Epithelial cell of esophagus (primary cell): Measurements from ENCODE around the gene CARMIL1.

ENCODE experiments used
- DNase-seq: peaks from one replicate; pipeline ENCODE4 v3.0.0; 2010; ENCODE audit warnings: low read depth
- H3K4me3 ChIP-seq: 2 replicates; pipeline ENCODE4 v1.5.1; 2011; ENCODE audit warnings: mild to moderate bottlenecking, low read length, control low read depth
- TF ChIP-seq, protein P1 (sequence below): IDR thresholded peaks from 2 replicates; pipeline ENCODE4 v1.5.1; 2011; ENCODE audit warnings: low read depth, mild to moderate bottlenecking, low read length, control low read depth, inconsistent platforms; ENCODE audit not compliant: insufficient read depth; ENCODE audit errors: missing control alignments

The CARMIL1 gene

DNA sequence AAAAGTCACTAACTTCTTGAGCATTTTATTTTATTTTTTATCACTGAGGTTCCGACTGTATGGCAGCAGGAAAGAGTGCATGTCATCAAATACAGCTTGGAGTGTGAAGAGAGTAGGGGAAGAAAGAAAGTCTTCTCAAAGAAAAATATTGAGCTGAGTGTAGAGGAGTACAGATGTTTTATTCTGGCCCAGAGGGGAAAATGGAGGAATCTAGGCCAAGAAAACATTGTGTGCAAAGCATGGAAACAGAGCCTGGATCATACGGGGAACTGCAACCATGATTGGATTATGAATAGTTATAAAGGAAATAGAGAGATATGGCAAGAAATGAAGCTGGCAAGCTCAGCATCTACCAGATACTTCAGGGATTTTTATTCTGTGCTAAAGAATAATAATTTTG lies 268.6 kb downstream of the CARMIL1 start:
- TF ChIP-seq, protein P1, sequence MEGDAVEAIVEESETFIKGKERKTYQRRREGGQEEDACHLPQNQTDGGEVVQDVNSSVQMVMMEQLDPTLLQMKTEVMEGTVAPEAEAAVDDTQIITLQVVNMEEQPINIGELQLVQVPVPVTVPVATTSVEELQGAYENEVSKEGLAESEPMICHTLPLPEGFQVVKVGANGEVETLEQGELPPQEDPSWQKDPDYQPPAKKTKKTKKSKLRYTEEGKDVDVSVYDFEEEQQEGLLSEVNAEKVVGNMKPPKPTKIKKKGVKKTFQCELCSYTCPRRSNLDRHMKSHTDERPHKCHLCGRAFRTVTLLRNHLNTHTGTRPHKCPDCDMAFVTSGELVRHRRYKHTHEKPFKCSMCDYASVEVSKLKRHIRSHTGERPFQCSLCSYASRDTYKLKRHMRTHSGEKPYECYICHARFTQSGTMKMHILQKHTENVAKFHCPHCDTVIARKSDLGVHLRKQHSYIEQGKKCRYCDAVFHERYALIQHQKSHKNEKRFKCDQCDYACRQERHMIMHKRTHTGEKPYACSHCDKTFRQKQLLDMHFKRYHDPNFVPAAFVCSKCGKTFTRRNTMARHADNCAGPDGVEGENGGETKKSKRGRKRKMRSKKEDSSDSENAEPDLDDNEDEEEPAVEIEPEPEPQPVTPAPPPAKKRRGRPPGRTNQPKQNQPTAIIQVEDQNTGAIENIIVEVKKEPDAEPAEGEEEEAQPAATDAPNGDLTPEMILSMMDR: no peak
- H3K4me3 ChIP-seq: no peak overlapping the region
- no peak for DNase-seq

DNA sequence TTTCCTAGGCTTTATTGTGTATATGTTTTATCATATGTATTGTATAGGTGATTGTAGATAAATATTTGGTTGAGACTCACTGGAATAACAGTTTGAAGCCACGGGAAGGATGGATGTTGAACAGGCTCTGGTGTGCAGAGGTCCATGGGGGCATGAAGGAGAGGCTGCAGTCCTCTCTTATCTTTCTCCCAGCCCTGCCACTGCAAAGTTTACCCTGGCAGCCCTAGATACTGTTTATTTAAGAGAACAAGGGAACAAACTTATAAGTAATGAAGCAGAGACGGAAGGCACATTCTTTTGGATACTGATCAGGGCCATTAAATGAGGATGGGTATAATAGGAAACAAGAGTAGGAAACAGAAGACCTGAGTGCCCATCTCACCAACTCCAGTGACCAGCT lies 269.3 kb downstream of the CARMIL1 start:
- DNase-seq: no peak
- H3K4me3 ChIP-seq: no peak overlapping the region
- TF ChIP-seq, protein P1: no peak

GRCh38 chr6:25550631-25551030 lies 271.5 kb downstream of the CARMIL1 start:
- DNase-seq: no peak
- TF ChIP-seq, protein P1: no peak
- no peak overlapping the region for H3K4me3 ChIP-seq

- TF ChIP-seq, protein P1: no peak
- no peak for DNase-seq
- H3K4me3 ChIP-seq: no peak overlapping the region
Measured at GRCh38 chr6:25553502-25553901, 274.3 kb downstream of the CARMIL1 start.

DNA sequence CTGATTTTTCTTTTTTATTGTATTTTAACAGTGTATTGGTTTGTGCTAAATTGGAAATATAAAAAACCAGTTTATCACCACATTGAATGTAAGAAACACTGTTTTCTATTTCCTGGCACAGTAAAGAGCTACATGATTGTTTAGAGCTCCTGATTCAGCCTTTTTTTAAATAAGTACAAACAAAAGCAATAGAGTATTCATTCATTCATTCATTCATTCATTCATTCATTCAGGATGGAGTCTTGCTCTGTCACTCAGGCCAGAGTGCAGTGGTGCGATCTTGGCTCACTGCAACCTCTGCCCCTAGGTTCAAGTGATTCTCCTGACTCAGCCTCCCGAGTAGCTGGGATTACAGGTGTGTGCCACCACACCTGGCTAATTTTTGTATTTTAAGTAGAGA lies 276.0 kb downstream of the CARMIL1 start:
- DNase-seq: no peak
- TF ChIP-seq, protein P1: no peak
- H3K4me3 ChIP-seq: no peak overlapping the region

GRCh38 chr6:25556516-25556915 lies 277.3 kb downstream of the CARMIL1 start:
- DNase-seq: peak; percentile 78
- TF ChIP-seq, protein P1: peak; percentile 94
- H3K4me3 ChIP-seq: no peak overlapping the region

DNA sequence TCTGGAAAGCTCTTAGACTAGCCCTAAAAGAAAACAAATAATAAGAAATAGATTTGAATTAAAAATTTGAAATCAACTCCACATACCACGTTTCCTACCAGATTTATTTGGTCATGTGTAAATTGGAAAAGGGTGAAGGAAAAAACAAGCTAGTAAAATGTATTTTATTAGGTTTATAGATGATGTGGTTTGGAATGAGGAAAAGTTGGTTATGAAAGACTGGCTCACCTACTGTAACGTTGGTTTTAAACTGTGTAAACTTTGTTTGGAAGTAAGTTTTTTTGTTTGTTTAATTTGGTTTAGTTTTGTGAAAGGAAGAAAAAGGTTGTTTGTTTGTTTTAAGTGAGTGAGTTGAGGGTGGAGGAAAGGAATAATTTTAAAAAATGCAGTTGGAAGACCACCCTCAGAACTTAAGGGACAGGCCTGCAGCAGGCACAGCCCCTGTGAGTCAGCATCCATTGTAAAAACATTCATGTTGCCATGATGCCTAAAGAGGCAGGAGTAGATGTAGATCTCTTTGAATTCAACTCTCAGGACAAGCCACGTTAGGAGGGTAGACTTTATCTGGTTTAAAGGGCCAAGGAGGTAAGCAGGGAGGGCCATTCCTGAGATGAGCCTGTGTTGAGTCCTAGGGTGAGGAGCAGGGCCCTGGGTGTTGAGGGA lies 279.1 kb downstream of the CARMIL1 start:
- TF ChIP-seq, protein P1: no peak
- DNase-seq: no peak

More for the DNA sequence above, 279.1 kb downstream of the CARMIL1 start:
- no peak overlapping the region for H3K4me3 ChIP-seq
